Measurements from ENCODE around the gene RANBP10.

Gene RANBP10

GRCh38 chr16:67734731-67735201 lies 71.6 kb downstream of the RANBP10 start:
- DNase-seq, result no peak

- no peak for DNase-seq
These were observed 72.5 kb downstream of the RANBP10 start for GRCh38 chr16:67733734-67734470.

GRCh38 chr16:67731753-67732095 lies 74.6 kb downstream of the RANBP10 start:
- DNase-seq, result peak; percentile 53

DNA sequence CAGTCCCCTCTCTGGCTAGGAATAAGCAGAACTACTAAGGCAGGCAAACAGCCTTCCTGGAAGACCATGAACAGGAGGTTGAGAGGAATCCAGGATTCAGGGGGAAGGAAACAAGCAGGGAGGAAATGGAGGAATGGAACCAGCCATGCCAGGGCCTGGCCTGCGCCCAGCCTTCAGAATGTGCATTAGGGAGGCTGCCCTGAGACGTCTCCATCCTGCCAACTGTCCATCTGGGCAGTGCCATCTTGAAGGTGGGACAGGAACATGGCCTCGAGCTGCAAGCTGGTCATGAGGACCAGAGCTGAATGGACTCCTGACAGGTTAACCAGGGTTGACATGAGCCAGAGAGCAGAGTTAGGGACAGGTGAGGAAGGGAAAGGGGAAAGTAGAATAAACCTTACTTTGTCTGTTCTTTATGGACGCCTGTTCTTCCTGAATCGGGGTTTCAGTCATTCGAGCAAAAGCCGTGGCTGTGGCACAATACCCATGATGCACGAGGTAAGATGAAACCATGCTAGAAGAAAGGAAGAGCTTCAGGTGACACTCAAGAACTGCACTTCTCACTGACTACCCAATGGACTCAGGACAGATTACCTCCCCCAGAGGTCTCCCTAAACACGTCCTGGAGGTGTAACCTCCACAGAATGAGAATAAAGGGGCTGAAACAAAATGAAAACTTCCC lies 75.1 kb downstream of the RANBP10 start:
- no peak for DNase-seq

- DNase-seq, result no peak
These were observed 76.0 kb downstream of the RANBP10 start for GRCh38 chr16:67730326-67730725.

DNA sequence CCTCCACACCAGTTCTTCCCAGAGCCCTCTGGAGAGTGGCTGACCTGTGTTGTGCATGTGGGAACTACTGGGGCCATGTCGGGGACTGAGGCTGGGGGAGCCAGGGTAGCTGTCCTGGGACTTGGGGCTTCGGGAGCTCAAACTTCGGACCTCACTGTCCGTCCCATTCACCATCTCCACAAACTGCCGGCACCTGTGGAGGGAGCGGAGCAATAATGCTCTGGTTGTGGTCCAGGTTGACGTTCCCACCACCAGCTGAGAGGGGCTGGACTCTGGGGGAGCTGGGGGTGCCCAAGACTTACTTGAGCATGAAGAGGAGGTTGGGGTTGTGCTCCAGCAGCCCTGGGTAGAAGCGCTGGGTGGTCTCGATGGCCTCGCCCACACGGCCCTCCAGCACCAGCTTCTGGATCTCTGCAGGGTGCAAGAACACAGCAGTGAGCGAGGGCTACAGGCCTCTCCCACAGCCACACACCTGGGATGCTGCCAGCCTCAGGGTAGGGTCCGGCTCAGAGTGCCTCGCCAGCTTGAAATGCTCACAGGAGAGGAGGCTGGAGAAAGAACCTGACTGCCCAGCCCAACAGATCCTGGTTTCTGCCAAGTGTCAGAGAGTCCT lies 76.6 kb downstream of the RANBP10 start:
- no peak for DNase-seq

DNA sequence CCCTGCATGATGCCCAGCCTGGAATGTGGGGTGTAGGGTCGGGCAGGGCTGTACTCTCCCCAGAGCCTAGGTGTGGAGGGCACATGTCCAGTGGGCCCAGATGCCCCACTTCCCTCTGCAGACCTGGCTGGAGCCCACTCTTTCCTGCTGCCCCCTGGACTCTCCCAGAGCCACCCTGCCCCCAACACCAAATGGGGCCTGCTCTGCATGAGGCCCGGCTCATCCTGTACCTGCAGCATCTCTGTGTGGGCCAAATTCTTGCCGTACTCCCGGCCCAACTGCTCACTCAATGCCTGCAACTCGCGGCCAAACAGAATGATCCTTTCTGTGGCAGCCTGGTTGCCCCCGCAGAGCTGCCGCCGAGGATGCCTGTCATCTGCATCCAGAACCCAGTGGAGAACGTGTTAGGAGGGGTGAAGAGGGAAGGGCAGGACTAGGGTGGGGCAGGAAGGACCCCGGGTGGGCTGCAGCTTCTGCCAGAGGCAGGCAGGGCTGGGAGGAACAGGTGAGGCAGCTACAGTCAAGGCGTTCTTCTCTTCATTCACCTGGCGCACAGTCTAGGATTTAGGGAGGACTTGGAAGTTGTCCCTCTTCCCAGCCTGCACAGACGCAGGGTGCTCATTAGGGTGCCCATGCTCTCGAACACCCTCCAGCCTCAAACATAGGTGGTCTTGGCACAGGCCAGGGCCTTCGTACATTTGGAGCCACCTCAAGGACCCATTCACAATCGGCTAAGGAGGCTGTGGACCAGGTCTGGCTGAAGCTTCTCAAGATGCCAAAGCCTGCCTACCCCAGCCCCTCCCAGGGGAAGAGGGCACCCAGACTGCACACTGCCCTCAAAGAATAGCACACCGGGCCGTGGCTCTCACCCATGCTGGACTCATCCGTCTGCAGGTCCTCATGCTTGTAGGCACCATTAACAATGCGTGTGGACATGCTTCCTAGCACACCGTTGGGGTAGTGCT lies 78.6 kb downstream of the RANBP10 start:
- no peak for DNase-seq

DNA sequence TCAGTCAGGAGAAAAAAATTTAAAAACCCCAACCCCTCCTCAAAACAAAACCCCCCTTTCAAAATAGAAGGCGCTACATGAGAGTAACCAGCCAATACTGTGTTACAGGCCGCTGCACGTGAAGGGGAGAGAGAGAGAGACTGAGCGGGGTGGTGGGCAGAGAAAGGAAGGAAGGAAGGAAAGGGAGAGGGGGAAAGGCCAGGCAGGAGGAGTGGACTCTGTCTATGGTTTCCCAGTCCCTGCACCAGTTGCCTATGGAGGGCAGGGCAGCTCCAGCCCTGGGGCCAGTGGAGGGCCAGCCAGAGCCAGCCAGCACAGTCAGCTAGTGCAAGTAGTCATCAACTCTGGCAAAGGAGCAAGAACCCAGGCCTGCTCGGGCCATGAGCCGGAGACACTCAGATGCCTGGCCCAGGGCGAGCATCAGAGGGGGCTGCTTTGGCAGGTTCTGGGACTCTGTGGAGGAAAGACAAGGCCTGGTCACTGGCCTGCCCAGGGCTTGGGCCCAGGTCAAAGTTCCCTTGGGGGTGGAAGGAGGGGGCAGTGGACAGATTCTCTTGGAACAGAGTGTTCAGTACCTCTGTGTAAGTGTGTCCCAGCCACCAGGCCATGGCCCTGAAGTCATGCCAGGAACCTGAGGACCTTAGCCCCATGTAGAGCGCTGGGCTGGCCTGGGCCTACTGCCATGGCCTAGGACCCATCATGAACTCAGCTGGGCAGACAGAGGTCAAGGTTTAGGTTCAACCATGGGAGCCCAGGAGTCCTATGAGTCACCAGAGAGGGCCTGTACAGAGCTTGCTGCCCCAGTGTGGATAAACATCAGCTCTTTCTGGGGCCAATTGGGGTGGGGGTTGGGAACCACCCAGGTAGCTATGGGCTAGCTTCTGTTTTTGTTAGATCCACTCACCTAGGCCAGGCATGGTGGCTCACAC lies 80.0 kb downstream of the RANBP10 start:
- DNase-seq, result no peak

DNA sequence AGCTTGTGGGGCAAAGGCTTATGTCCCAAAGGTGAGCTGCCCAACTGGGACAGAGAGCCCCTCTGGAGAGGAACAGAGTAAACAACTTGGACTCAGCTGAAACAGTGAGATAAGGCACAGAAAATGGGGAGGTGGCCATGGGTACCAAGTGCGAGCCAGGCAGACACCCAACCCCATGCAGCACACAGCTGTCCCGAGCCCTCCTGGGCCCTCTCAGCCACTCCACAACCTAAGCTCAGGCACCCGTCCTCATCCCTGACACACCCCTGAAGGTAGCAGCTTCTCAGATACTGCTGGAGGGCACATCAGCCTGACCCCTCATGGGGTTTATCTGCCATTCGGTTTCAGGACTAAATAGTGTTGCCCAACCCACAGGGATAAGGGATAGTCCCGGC lies 82.5 kb downstream of the RANBP10 start:
- no peak for DNase-seq

GRCh38 chr16:67723151-67723910 lies 83.0 kb downstream of the RANBP10 start:
- no peak for DNase-seq

DNA sequence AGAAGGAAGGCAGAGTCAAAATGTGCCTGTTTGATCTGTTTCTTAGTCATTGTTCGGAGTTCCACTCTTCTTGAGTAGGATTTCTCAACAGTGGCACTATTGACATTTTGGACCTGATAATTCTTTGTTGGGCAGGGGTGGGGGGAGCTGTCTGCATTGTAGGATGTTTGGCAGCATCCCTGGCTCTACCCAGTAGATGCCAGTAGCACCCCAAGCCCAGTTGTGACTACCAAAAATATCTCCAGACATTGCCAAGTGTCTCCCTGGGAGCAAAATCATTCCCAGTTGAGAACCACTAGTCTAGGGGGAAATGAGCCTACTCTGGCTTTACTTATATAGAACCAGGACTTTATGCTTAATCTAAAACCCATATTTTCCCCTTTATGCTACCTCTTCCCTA lies 86.1 kb downstream of the RANBP10 start:
- DNase-seq, result no peak

DNA sequence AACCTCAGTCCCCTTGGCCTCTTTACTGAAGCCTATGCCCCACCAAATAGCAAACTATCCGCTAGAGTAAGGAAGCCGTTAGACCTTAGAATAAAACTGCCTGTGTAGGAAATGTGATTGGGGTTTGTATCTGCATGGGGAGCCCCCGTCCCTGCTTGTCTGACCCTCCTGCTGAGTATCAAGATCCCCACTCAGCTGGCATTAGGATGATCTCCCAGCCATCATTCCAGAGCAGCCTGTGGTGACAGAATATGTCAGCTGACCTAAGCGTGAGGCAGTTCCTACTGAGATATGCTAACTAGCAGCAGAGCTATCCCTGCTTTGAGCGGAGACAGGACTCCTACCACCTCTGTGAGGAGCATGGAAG lies 86.6 kb downstream of the RANBP10 start:
- DNase-seq, result no peak

DNA sequence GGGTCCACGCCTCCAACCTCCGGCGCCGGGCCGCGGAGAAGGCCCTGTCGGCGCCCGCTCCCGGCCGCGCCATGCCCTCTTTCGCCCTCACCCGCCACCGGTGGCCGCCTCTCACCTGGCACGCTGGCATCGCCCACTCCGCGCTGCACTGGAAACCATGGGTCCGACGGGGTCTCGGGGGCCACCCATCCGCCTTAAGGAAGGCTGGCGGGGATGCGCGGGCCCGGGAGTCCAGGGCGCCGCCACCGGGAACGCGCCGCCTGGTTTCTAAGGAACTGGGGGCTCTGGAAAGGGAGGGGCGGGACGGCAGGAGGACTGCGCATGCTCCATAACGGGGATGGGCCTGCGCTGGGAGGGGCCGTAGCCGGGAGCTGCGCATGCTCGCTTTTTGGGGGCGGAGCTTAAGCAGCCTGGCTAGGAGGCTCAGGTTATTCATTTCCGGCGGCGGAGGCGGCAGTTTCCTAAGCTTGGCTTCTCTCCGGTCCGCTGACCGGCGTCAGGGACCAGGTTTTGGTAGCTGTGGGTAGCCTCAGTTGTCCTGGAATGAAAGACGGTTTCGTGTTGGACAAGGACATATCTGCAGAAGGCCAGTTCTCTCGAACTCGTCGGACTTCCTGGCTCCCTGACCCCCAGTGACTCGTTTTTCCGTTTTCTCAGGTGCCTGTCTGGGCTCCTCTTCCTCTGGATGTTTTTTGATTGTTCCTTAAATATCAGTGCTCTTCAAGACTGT lies 87.1 kb downstream of the RANBP10 start, which contains the start of gene GFOD2:
Gene GFOD2, minus strand, starts transcription at position 269 of the 730 bp plus-strand sequence. CDS start 33,601 bp downstream, outside the sequence.
- peak; percentile 89 for DNase-seq

DNA sequence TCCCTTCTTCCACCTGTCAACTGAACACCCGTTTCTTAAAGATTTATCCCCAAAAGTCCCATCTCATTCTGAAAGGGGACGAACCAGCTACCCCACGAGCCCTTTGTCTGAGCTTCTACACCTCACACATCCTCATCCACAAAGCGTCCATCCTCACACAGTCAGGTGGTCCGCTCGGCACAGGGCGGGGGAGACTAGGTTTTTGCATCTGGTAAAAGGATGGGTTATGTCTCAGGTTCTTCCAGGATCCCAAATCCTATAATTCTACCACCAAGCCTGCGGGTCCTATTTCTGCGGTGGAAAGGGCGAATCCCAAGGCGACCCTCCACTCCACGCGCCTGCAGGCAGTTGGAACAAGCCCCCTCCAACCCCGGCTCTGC lies 87.7 kb downstream of the RANBP10 start:
- DNase-seq, result no peak

DNA sequence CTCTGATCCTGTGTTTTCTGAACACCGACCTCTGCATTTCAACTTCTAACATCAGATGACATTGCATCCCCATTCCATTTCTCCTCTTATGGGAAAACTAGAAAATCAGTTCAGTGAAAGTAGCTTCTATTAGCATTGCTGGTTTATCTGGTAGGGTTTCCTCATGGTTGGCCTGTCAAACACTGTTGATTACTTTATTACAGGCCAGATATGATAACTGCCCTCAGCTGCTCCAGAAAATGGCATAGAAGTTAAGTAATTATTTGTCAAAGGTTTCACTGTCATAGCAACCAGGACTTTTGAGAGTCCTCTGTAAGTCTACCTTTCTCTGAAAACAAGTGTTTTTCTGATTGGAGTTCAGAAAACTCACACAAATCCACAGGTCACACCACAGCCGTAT lies 90.3 kb downstream of the RANBP10 start:
- no peak for DNase-seq

GRCh38 chr16:67714522-67714921 lies 91.8 kb downstream of the RANBP10 start:
- DNase-seq, result no peak

DNA sequence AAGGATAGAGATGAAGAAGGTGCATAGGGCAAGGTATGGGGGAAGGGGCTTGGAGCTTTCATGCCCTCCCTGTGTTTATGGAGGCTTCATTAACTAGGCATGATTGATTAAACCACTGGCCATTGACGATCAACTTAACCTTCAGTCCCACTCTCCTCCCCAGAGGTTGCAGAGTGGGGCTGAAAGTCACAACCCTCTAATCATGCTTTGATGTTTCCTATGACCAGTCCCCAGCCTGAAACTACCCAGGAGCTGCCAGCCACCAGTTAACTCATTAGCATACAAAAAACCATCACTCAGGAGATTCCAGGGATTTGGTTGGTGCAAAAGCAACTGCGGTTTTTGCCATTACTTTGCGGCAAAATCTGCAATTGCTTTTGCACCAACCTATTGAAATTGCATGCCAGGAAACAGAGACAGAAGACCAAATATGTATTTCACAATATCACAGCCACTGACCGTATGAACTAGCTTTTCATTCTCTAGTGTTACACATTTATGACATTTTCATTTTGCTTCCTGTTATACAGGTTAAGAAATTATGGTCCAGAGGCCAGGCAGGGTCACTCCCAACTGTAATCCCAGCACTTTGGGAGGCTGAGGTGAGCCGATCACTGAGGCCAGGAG lies 92.6 kb downstream of the RANBP10 start:
- DNase-seq, result no peak

GRCh38 chr16:67710607-67711006 lies 95.8 kb downstream of the RANBP10 start:
- DNase-seq, result no peak

DNA sequence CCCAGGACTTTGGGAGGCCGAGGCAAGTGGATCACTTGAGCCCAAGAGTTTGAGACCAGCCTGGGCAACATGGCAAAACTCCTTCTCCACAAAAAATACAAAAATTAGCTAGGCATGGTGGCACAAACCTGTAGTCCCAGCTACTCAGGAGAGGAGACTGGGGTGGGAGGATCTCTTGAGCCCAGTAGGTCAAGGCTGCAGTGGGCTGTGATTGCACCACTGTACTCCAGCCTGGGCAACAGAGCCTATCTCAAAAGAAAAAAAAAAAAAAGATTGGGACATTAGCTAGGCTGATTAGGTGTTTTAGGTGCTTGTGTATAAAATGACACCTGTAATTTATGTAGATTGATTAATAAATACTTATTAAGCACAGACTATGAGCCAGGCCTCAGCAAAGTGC lies 97.3 kb downstream of the RANBP10 start:
- DNase-seq, result no peak

- no peak for DNase-seq
These were observed 98.0 kb downstream of the RANBP10 start for GRCh38 chr16:67708368-67708771.
